Naive thymus-derived CD8-positive, alpha-beta T cell (primary cell): Measurements from ENCODE around the gene RPS19. TPM values are rescaled to one million over a fixed set of nuclear protein-coding genes. Genes with fewer than 3 reads are reported as not detected.

ENCODE experiments used
- ATAC-seq, 2 donors: fragments of 150-1000 bp; cut with Tn5 transposase in 1 of 2; sonication (Bioruptor Pico), chemical (Tn5 transposase) in 1 of 2; 1 replicate in 1 of 2; 2 replicates in 1 of 2; pipeline ENCODE4 v1.10.0; 2021; ENCODE audit warnings: mild to moderate bottlenecking in 2 of 2, moderate library complexity in 2 of 2
- POLR2A ChIA-PET: fragments of 350-600 bp; sonication (Branson Sonifier 250); formaldehyde crosslinking; loops from one replicate; lab custom pipeline; 2021; ENCODE audit warnings: antibody characterized with exemption; lab: Charles Lee
- DNase-seq, 10 donors: peaks; one replicate each; pipeline versions ENCODE4 v3.0.0 to v3.0.0-alpha.2; 2020 to 2022
- H3K27ac Mint-ChIP-seq, 10 donors: one replicate each; pipeline ENCODE4 v1.8.0; 2020 to 2022; ENCODE audit warnings: mild to moderate bottlenecking in 10 of 10, mixed read lengths in 10 of 10, moderate library complexity in 4 of 10, inconsistent platforms in 1 of 10
- H3K27me3 Mint-ChIP-seq, 5 donors: one replicate each; pipeline ENCODE4 v1.8.0; 2021 to 2022; ENCODE audit warnings: mixed read lengths in 5 of 5
- H3K36me3 Mint-ChIP-seq, 3 donors: one replicate each; pipeline ENCODE4 v1.8.0; 2020 to 2022; ENCODE audit warnings: mixed read lengths in 3 of 3, mild to moderate bottlenecking in 2 of 3, inconsistent platforms in 1 of 3
- H3K4me1 Mint-ChIP-seq, 4 donors: one replicate each; pipeline ENCODE4 v1.8.0; 2021 to 2022; ENCODE audit warnings: mixed read lengths in 4 of 4
- H3K4me3 Mint-ChIP-seq, 10 donors: one replicate each; pipeline ENCODE4 v1.8.0; 2020 to 2022; ENCODE audit warnings: mild to moderate bottlenecking in 10 of 10, mixed read lengths in 10 of 10, moderate library complexity in 6 of 10, inconsistent platforms in 1 of 10
- H3K9me3 Mint-ChIP-seq, 9 donors: one replicate each; pipeline ENCODE4 v1.8.0; 2020 to 2022; ENCODE audit warnings: mixed read lengths in 9 of 9, mild to moderate bottlenecking in 3 of 9, inconsistent platforms in 1 of 9, moderate library complexity in 1 of 9
- polyA plus RNA-seq, 3 donors: library from polyadenylated mRNA; unstranded; fragments of 300-500 nt; fragmentation: Illumina TruSeq; gene quantifications; one replicate each; pipeline ENCODE4 v1.2.3, GENCODE V29; 2021
- total RNA-seq, 8 experiments: library from RNA in 2 of 8; stranded (reverse) in 2 of 8; gene quantifications; one replicate each; pipeline ENCODE4 v1.2.3 and lab custom pipeline; 2021 to 2026

The RPS19 gene
- total and polyA plus RNA-seq, 5 experiments from 2014 or later = 3,479 to 8,825 (median 6,905) TPM

GRCh38 chr19:41861846-41862245 lies 1.8 kb downstream of the RPS19 start:
- Mint-ChIP-seq H3K4me1 (peaks cover 32 to 63% (median 54%) of the 10 kb centered on the region in 4 donors), H3K36me3 (peaks cover 0 to 59% (median 14%) of the 10 kb centered on the region in 3 donors), H3K27ac (peak overlapping the region; percentile 28 to 99 (median 92)), H3K27me3 (no peaks in the 10 kb centered on the region), H3K9me3 (no peaks in the 10 kb centered on the region), H3K4me3 (peak overlapping the region; percentile 80 to 100 (median 92))
- ATAC-seq (no peak), DNase-seq (no peak)
- POLR2A ChIA-PET = interaction anchor here (1.6 to 17.2 kb wide), 7 partner anchors 12 to 97 kb away, joined by 4 to 819 read pairs (median 51); partner anchors contain the start of genes ARHGEF1, CD79A and RABAC1

- POLR2A ChIA-PET = interaction anchor here (0.6 to 17.2 kb wide), 7 partner anchors 12 to 573 kb away, joined by 3 to 819 read pairs (median 5); partner anchors contain the start of genes ARHGEF1, CD79A and RABAC1
- H3K36me3 Mint-ChIP-seq = peaks cover 0 to 63% (median 14%) of the 10 kb centered on the region in 3 donors
Measured at GRCh38 chr19:41862445-41862986, 2.5 kb downstream of the RPS19 start.

GRCh38 chr19:41863209-41863931 lies 3.3 kb downstream of the RPS19 start:
- peaks cover 38 to 73% (median 65%) of the 10 kb centered on the region in 4 donors for H3K4me1 Mint-ChIP-seq
- no peak for ATAC-seq
- POLR2A ChIA-PET = interaction anchor here (0.6 to 17.2 kb wide), 10 partner anchors 11 to 573 kb away, joined by 3 to 819 read pairs (median 4); partner anchors contain the start of genes ARHGEF1, CD79A and RABAC1
- H3K27me3 Mint-ChIP-seq = no peaks in the 10 kb centered on the region
- H3K4me3 Mint-ChIP-seq = peak overlapping the region in 9 of 10 donors; percentile 20 to 99 (median 79)
- peaks cover 0 to 70% (median 14%) of the 10 kb centered on the region in 3 donors for H3K36me3 Mint-ChIP-seq
- peak overlapping the region; percentile 63 to 93 (median 84) for H3K27ac Mint-ChIP-seq
- no peak for DNase-seq
- no peaks in the 10 kb centered on the region for H3K9me3 Mint-ChIP-seq

More at GRCh38 chr19:41862445-41862986, 2.5 kb downstream of the RPS19 start:
- peak overlapping the region in 9 of 10 donors; percentile 79 to 100 (median 88) for H3K4me3 Mint-ChIP-seq
- H3K4me1 Mint-ChIP-seq = peaks cover 32 to 65% (median 56%) of the 10 kb centered on the region in 4 donors
- ATAC-seq (no peak), DNase-seq (no peak)
- H3K27me3 Mint-ChIP-seq = no peaks in the 10 kb centered on the region
- no peaks in the 10 kb centered on the region for H3K9me3 Mint-ChIP-seq
- H3K27ac Mint-ChIP-seq = peak overlapping the region in 9 of 10 donors; percentile 5 to 97 (median 89)

GRCh38 chr19:41864374-41864773 lies 4.3 kb downstream of the RPS19 start:
- POLR2A ChIA-PET = interaction anchor here (1.0 to 17.2 kb wide), 5 partner anchors 10 to 95 kb away, joined by 3 to 819 read pairs (median 3); partner anchors contain the start of genes ARHGEF1, CD79A and RABAC1
- no peak for ATAC-seq
- H3K4me1 Mint-ChIP-seq = peaks cover 40 to 74% (median 69%) of the 10 kb centered on the region in 4 donors
- peak overlapping the region in 4 of 10 donors; percentile 47 to 80 (median 56) for H3K4me3 Mint-ChIP-seq
- H3K36me3 Mint-ChIP-seq = peaks cover 0 to 77% (median 14%) of the 10 kb centered on the region in 3 donors
- H3K27ac Mint-ChIP-seq = peak overlapping the region in 8 of 10 donors; percentile 40 to 87 (median 81)
- no peak for DNase-seq
- H3K27me3 Mint-ChIP-seq = no peaks in the 10 kb centered on the region
- no peaks in the 10 kb centered on the region for H3K9me3 Mint-ChIP-seq

- peak overlapping the region; percentile 3 to 89 (median 77) for H3K27ac Mint-ChIP-seq
- H3K4me3 Mint-ChIP-seq = peak overlapping the region in 3 of 10 donors; percentile 28 to 54 (median 50)
- H3K9me3 Mint-ChIP-seq = no peaks in the 10 kb centered on the region
- peaks cover 0 to 81% (median 15%) of the 10 kb centered on the region in 3 donors for H3K36me3 Mint-ChIP-seq
- POLR2A ChIA-PET = interaction anchor here (0.6 to 17.2 kb wide), 5 partner anchors 9 to 76 kb away, joined by 3 to 819 read pairs (median 9); partner anchors contain the start of gene ARHGEF1
- no peaks in the 10 kb centered on the region for H3K27me3 Mint-ChIP-seq
- ATAC-seq (no peak), DNase-seq (no peak)
- H3K4me1 Mint-ChIP-seq = peaks cover 36 to 83% (median 73%) of the 10 kb centered on the region in 4 donors
Measured at GRCh38 chr19:41866284-41866683, 6.2 kb downstream of the RPS19 start.

- no peaks in the 10 kb centered on the region for H3K27me3 Mint-ChIP-seq
- ATAC-seq (no peak), DNase-seq (no peak)
- H3K4me1 Mint-ChIP-seq = peaks cover 34 to 82% (median 73%) of the 10 kb centered on the region in 4 donors
- peaks cover 0 to 63% (median 10%) of the 10 kb centered on the region in 3 donors for H3K36me3 Mint-ChIP-seq
- no peaks in the 10 kb centered on the region for H3K9me3 Mint-ChIP-seq
- peak overlapping the region; percentile 84 to 100 (median 91) for H3K27ac Mint-ChIP-seq
- peak overlapping the region in 8 of 10 donors; percentile 27 to 53 (median 34) for H3K4me3 Mint-ChIP-seq
- POLR2A ChIA-PET = interaction anchor here (0.6 to 17.2 kb wide), 7 partner anchors 8 to 78 kb away, joined by 3 to 819 read pairs (median 6); partner anchors contain the start of genes ARHGEF1 and RPS19
Measured at GRCh38 chr19:41868120-41868988, 8.3 kb downstream of the RPS19 start.

GRCh38 chr19:41868989-41869300 lies 8.9 kb downstream of the RPS19 start:
- Mint-ChIP-seq H3K9me3 (no peaks in the 10 kb centered on the region), H3K36me3 (peaks cover 0 to 59% (median 7%) of the 10 kb centered on the region in 3 donors), H3K27me3 (no peaks in the 10 kb centered on the region), H3K27ac (peak overlapping the region in 9 of 10 donors; percentile 58 to 100 (median 91)), H3K4me1 (peaks cover 32 to 82% (median 72%) of the 10 kb centered on the region in 4 donors), H3K4me3 (peak overlapping the region in 1 of 10 donors; percentile 53)
- POLR2A ChIA-PET = interaction anchor here (0.6 to 17.2 kb wide), 5 partner anchors 9 to 77 kb away, joined by 4 to 819 read pairs (median 20); partner anchors contain the start of genes ARHGEF1 and RPS19
- ATAC-seq (no peak), DNase-seq (no peak)

GRCh38 chr19:41869374-41869955 lies 9.4 kb downstream of the RPS19 start:
- ATAC-seq (no peak), DNase-seq (no peak)
- H3K4me1 Mint-ChIP-seq = peaks cover 29 to 82% (median 69%) of the 10 kb centered on the region in 4 donors
- H3K9me3 Mint-ChIP-seq = no peaks in the 10 kb centered on the region
- peak overlapping the region in 2 of 10 donors; percentile 34 to 55 for H3K4me3 Mint-ChIP-seq
- peak overlapping the region; percentile 74 to 100 (median 88) for H3K27ac Mint-ChIP-seq
- POLR2A ChIA-PET = interaction anchor here (1.6 to 17.2 kb wide), 5 partner anchors 9 to 80 kb away, joined by 20 to 819 read pairs (median 184); partner anchors contain the start of genes ARHGEF1 and RPS19
- no peaks in the 10 kb centered on the region for H3K27me3 Mint-ChIP-seq
- H3K36me3 Mint-ChIP-seq = peaks cover 0 to 54% (median 4%) of the 10 kb centered on the region in 3 donors

- H3K36me3 Mint-ChIP-seq = peaks cover 0 to 44% (median 4%) of the 10 kb centered on the region in 3 donors
Measured at GRCh38 chr19:41870401-41870873, 10.4 kb downstream of the RPS19 start.

GRCh38 chr19:41871573-41872383 lies 11.7 kb downstream of the RPS19 start:
- peak overlapping the region; percentile 89 to 100 (median 98) for H3K27ac Mint-ChIP-seq
- peak; percentile 35 to 51 for ATAC-seq
- H3K4me3 Mint-ChIP-seq = peak overlapping the region; percentile 53 to 86 (median 82)
- H3K27me3 Mint-ChIP-seq = no peaks in the 10 kb centered on the region
- peak in 9 of 10 donors; percentile 27 to 81 (median 63) for DNase-seq
- no peaks in the 10 kb centered on the region for H3K9me3 Mint-ChIP-seq
- peaks cover 29 to 89% (median 78%) of the 10 kb centered on the region in 4 donors for H3K4me1 Mint-ChIP-seq
- H3K36me3 Mint-ChIP-seq = peaks cover 0 to 35% (median 4%) of the 10 kb centered on the region in 3 donors
- POLR2A ChIA-PET = interaction anchor here (0.6 to 17.2 kb wide), 14 partner anchors 8 to 587 kb away, joined by 3 to 819 read pairs (median 8); partner anchors contain the start of genes ARHGEF1, ERFL, RABAC1 and RPS19

More at GRCh38 chr19:41870401-41870873, 10.4 kb downstream of the RPS19 start:
- DNase-seq = no peak
- POLR2A ChIA-PET = interaction anchor here (0.7 to 17.2 kb wide), 9 partner anchors 7 to 88 kb away, joined by 4 to 819 read pairs (median 51); partner anchors contain the start of genes ARHGEF1, RABAC1 and RPS19
- Mint-ChIP-seq H3K4me3 (peak overlapping the region in 9 of 10 donors; percentile 2 to 83 (median 47)), H3K27ac (peak overlapping the region; percentile 79 to 100 (median 90)), H3K27me3 (no peaks in the 10 kb centered on the region), H3K9me3 (no peaks in the 10 kb centered on the region), H3K4me1 (peaks cover 29 to 85% (median 71%) of the 10 kb centered on the region in 4 donors)
- ATAC-seq = no peak
